Duodenal mucosa (tissue), 2 donors: ENCODE results near the gene SHQ1.

Source experiments
- H3K27ac ChIP-seq: one replicate; pipeline ENCODE4 v1.7.0; 2013; ENCODE audit warnings: low read depth, low read length
- H3K27me3 ChIP-seq, 2 donors: one replicate each; pipeline ENCODE4 v1.7.0; 2013; ENCODE audit warnings: low read length in 2 of 2, control low read depth in 1 of 2; ENCODE audit not compliant: insufficient read depth in 2 of 2, control insufficient read depth in 1 of 2
- H3K36me3 ChIP-seq, 2 donors: one replicate each; pipeline ENCODE4 v1.7.0; 2013; ENCODE audit warnings: low read length in 2 of 2, control low read depth in 1 of 2; ENCODE audit not compliant: insufficient read depth in 2 of 2, control insufficient read depth in 1 of 2
- H3K4me1 ChIP-seq, 2 donors: one replicate each; pipeline ENCODE4 v1.7.0; 2013; ENCODE audit warnings: low read length in 2 of 2, control low read depth in 1 of 2; ENCODE audit not compliant: insufficient read depth in 2 of 2, control insufficient read depth in 1 of 2
- H3K4me3 ChIP-seq, 2 donors: one replicate each; pipeline ENCODE4 v1.7.0; 2013; ENCODE audit warnings: low read length in 2 of 2, low read depth in 1 of 2
- H3K9ac ChIP-seq, 2 donors: one replicate each; pipeline ENCODE4 v1.7.0; 2013; ENCODE audit warnings: low read length in 2 of 2, low read depth in 1 of 2
- H3K9me3 ChIP-seq, 2 donors: one replicate each; pipeline ENCODE4 v1.7.0; 2013; ENCODE audit warnings: low read length in 2 of 2, control low read depth in 1 of 2; ENCODE audit not compliant: control insufficient read depth in 1 of 2

SHQ1 gene

DNA sequence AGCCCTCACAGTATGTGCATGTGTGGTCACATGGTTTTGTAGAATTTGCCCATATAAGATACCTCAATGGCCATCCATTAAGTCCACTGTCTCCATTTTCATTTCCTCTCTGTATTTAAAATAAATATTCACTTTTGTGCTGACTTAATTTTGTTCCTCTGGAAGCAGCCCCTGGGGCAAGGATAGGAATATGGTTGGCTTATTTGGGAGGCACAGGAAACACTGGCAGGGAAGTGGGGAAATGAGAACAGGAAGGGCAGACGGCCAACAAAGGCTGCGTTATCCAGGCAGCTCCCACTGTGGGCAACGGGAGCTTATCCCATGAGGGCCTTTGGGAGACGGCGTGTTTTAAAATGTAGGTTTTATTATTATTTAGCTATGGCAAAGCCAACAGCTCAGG is 148.6 kb downstream of the SHQ1 start:
- Histone ChIP-seq H3K4me3 (no peak overlapping the region), H3K36me3 (no peaks in the 10 kb centered on the region), H3K4me1 (no peaks in the 10 kb centered on the region), H3K27me3 (no peaks in the 10 kb centered on the region), H3K9me3 (no peaks in the 10 kb centered on the region), H3K27ac (no peak overlapping the region), H3K9ac (no peak overlapping the region)
